ENCODE results near the gene TFR2. TPM values are rescaled to one million over a fixed set of nuclear protein-coding genes. Genes with fewer than 3 reads are reported as not detected.

TFR2 gene
- 0.35 TPM for total RNA-seq
- long read RNA-seq, partial matches to known transcripts: 0 of 3 reads
- long read RNA-seq, other reads (novel, unspliced or antisense): 3 of 3 reads

DNA sequence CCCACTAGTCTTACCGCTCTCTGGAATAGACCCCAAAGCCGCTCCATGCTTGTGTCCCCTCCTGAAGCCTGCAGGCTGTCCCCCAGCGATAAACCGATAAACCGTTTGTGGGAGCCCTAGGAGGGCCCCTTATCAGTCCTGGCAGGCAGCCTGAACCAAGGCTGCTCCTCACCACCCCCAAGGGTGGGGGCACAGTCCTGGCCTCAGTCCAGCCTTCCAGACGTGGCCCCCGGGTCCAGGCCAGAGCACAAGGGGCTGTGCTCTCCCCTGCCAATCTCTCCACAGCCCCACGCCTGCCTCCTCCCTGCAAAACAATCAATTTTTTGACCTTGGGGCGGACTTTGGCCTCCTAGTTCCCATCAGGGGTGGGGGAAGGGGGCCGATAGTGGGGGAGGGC, at the start of gene TFR2:
TFR2 (minus strand) TSS at position 90 of the 397 bp plus-strand sequence; CDS start at position 47, 43 bp downstream.
- ATAC-seq (no peak), DNase-seq (no peak)
- Histone ChIP-seq H3K4me3 (no peak within 1 kb of the TSS), H3K27ac (no peak within 1 kb of the TSS), H3K4me1 (no peaks in the 10 kb centered on the region), H3K9me3 (no peaks in the 10 kb centered on the region), H3K36me3 (no peaks in the 10 kb centered on the region), H3K27me3 (ENCODE audit: low read depth) (peaks cover 28% of the 10 kb centered on the region)
- TF ChIP-seq, protein P1, sequence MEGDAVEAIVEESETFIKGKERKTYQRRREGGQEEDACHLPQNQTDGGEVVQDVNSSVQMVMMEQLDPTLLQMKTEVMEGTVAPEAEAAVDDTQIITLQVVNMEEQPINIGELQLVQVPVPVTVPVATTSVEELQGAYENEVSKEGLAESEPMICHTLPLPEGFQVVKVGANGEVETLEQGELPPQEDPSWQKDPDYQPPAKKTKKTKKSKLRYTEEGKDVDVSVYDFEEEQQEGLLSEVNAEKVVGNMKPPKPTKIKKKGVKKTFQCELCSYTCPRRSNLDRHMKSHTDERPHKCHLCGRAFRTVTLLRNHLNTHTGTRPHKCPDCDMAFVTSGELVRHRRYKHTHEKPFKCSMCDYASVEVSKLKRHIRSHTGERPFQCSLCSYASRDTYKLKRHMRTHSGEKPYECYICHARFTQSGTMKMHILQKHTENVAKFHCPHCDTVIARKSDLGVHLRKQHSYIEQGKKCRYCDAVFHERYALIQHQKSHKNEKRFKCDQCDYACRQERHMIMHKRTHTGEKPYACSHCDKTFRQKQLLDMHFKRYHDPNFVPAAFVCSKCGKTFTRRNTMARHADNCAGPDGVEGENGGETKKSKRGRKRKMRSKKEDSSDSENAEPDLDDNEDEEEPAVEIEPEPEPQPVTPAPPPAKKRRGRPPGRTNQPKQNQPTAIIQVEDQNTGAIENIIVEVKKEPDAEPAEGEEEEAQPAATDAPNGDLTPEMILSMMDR (IDR thresholded peaks at IDR 0.05): no peak
- intact Hi-C loops (cut with DNase I): no loop called here

- intact Hi-C loops (cut with DNase I): loop anchor here (10.0 kb wide), 1 partner anchor 125 kb away; no protein-coding TSS in a partner anchor
- H3K9me3 ChIP-seq: no peaks in the 10 kb centered on the region
- no peak overlapping the region for H3K27ac ChIP-seq
- no peak overlapping the region for H3K4me3 ChIP-seq
- H3K36me3 ChIP-seq: peaks cover 47% of the 10 kb centered on the region
- peaks cover 32% of the 10 kb centered on the region for H3K4me1 ChIP-seq
- TF ChIP-seq, protein P1 (IDR thresholded peaks at IDR 0.05): no peak
- no peak for ATAC-seq
- no peak for DNase-seq
- no peaks in the 10 kb centered on the region for H3K27me3 ChIP-seq (ENCODE audit: low read depth)
Observed at GRCh38 chr7:100689230-100690135, 48.1 kb upstream of the TFR2 start.

DNA sequence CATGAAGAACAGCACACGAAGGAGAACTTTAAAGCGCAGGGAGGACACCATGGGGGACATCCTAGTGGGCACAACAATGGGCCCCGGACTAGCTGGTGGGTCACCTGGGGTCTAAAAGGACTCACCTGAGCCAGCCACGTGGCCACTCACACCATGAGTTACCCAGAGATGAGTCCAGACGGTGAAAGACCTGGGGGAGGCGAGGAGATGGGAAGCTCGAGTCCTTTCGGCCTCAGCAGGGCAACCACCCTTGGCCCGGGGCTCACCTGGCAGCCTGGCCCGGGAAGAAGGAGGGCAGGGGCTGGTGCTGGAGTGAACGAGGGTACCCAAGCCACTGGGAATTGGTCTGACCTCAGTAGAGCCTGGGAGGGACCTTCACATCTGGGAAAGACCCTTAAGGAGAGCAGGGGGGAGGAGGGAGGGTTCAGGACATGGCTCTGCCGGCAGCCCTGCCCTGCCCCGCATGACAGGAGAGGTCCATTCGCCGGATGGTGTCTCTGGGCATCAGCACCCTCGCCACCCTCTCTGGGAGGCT, 47.0 kb upstream of the TFR2 start:
- Histone ChIP-seq H3K4me1 (peaks cover 32% of the 10 kb centered on the region), H3K9me3 (no peaks in the 10 kb centered on the region), H3K36me3 (peaks cover 58% of the 10 kb centered on the region), H3K27me3 (ENCODE audit: low read depth) (no peaks in the 10 kb centered on the region), H3K4me3 (no peak overlapping the region), H3K27ac (no peak overlapping the region)
- TF ChIP-seq, protein P1 (IDR thresholded peaks at IDR 0.05): no peak
- no peak for ATAC-seq
- intact Hi-C loops (cut with DNase I): no loop called here
- no peak for DNase-seq

GRCh38 chr7:100687751-100688300, 46.5 kb upstream of the TFR2 start:
- Histone ChIP-seq H3K36me3 (peaks cover 63% of the 10 kb centered on the region), H3K27me3 (ENCODE audit: low read depth) (no peaks in the 10 kb centered on the region), H3K4me1 (peaks cover 28% of the 10 kb centered on the region), H3K27ac (no peak overlapping the region), H3K9me3 (no peaks in the 10 kb centered on the region), H3K4me3 (no peak overlapping the region)
- DNase-seq (no peak), ATAC-seq (no peak)
- intact Hi-C loops (cut with DNase I): no loop called here
- TF ChIP-seq, protein P1 (IDR thresholded peaks at IDR 0.05): no peak

DNA sequence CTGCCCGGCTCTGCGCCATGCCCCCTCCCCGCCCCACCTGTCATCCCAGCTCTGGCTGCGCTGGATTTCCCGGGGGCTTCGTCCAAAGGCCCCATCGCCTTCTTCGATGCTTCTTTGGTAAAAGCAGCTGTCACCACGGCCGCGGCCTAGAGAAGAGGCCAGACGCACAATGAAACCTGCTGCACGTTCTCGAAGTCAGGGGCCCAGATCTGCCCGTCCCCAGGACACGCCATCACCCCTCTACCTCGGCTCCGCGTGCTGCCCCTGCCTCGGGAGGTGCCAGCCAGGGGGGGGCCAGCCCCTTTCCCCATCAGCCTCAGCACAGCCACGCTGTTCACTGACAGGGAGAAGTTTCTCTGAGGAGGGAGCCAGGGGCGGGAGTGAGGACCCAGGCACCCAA, 45.9 kb upstream of the TFR2 start:
- Histone ChIP-seq H3K36me3 (peaks cover 69% of the 10 kb centered on the region), H3K27me3 (ENCODE audit: low read depth) (no peaks in the 10 kb centered on the region), H3K9me3 (no peaks in the 10 kb centered on the region), H3K27ac (no peak overlapping the region), H3K4me3 (no peak overlapping the region), H3K4me1 (peaks cover 23% of the 10 kb centered on the region)
- intact Hi-C loops (cut with DNase I): no loop called here
- TF ChIP-seq, protein P1 (IDR thresholded peaks at IDR 0.05): no peak
- ATAC-seq (no peak), DNase-seq (no peak)

Measured in lower lobe of right lung (tissue), 2 donors.